Subcutaneous adipose tissue (tissue), 4 donors: Measurements from ENCODE around the gene MTCH1. TPM values are rescaled to one million over a fixed set of nuclear protein-coding genes. Genes with fewer than 3 reads are reported as not detected.

Source experiments
- CTCF ChIP-seq: fragments of 450-650 bp; IDR thresholded peaks from one replicate; pipeline ENCODE4 v1.5.1; 2016; ENCODE audit warnings: low read depth, mild to moderate bottlenecking, control low read depth, antibody characterized with exemption, moderate library complexity
- total RNA-seq, 4 donors: library from RNA; depleted of rRNA; stranded (reverse); fragments of >200 nt; gene quantifications; one replicate each; pipeline ENCODE4 v1.1.0, GENCODE V29; 2016

The MTCH1 gene
- total RNA-seq, 4 donors from 2014 or later: 153 to 224 (median 196) TPM

- no peak for TF ChIP-seq CTCF
Measured at GRCh38 chr6:37027811-37028469, 41.9 kb upstream of the MTCH1 start.

- TF ChIP-seq CTCF: no peak
Measured at GRCh38 chr6:37027036-37027720, 41.2 kb upstream of the MTCH1 start.

- TF ChIP-seq CTCF: no peak
Measured at GRCh38 chr6:37025621-37026466, 39.8 kb upstream of the MTCH1 start.

- TF ChIP-seq CTCF: no peak
Measured at GRCh38 chr6:37024656-37025337, 38.8 kb upstream of the MTCH1 start.

- TF ChIP-seq CTCF: no peak
Measured at GRCh38 chr6:37022135-37022863, 36.3 kb upstream of the MTCH1 start.

- no peak for TF ChIP-seq CTCF
Measured at GRCh38 chr6:37021356-37022129, 35.5 kb upstream of the MTCH1 start.
